Prostate gland (tissue), 2 donors: Measurements from ENCODE around the gene ALG6. TPM values are rescaled to one million over a fixed set of nuclear protein-coding genes. Genes with fewer than 3 reads are reported as not detected.

ENCODE experiments used
- DNase-seq: peaks from one replicate; pipeline ENCODE4 v3.0.0-alpha.2; 2019; ENCODE audit warnings: low spot score
- H3K27ac ChIP-seq, 2 donors: fragments of 200-600 bp; sonication (generic); 2 replicates each; pipeline ENCODE4 v1.5.1; 2017 to 2019
- H3K27me3 ChIP-seq: fragments of 200-600 bp; sonication (generic); replicated peaks from 2 replicates; pipeline ENCODE4 v1.5.1; 2019; ENCODE audit not compliant: insufficient read depth
- H3K36me3 ChIP-seq, 2 donors: fragments of 200-600 bp; sonication (generic); 1 replicate in 1 of 2; 2 replicates in 1 of 2; pipeline versions ENCODE4 v1.5.1 to v1.8.1; 2017 to 2019
- H3K4me1 ChIP-seq: fragments of 200-600 bp; sonication (generic); replicated peaks from 2 replicates; pipeline ENCODE4 v1.5.1; 2019
- H3K4me3 ChIP-seq, 2 donors: fragments of 200-600 bp; sonication (generic); 2 replicates each; pipeline ENCODE4 v1.5.1; 2017 to 2019
- H3K9me3 ChIP-seq: fragments of 200-600 bp; sonication (generic); 2 replicates; pipeline ENCODE4 v1.5.1; 2017
- CTCF ChIP-seq, 4 experiments: fragments of 200-600 bp in 2 of 4; fragments of 450-650 bp in 2 of 4; sonication (generic) in 2 of 4; IDR thresholded peaks; 1 replicate in 3 of 4; 2 replicates in 1 of 4; pipeline ENCODE4 v1.5.1; 2016 to 2019; ENCODE audit warnings: antibody characterized with exemption in 4 of 4, mild to moderate bottlenecking in 2 of 4, moderate library complexity in 2 of 4
- POLR2A ChIP-seq: fragments of 450-650 bp; IDR thresholded peaks from one replicate; pipeline ENCODE4 v1.6.1; 2016; ENCODE audit warnings: antibody characterized with exemption, mild to moderate bottlenecking
- POLR2AphosphoS5 ChIP-seq: sonication (generic); formaldehyde crosslinking; IDR thresholded peaks from one replicate; pipeline ENCODE4 v1.6.1; 2017; ENCODE audit warnings: antibody characterized with exemption
- WGBS: methylation state at CpG from one replicate; pipeline ENCODE4 v1.1.5; 2018; 5-methylcytosine and 5-hydroxymethylcytosine counted together
- intact Hi-C: fragments of 100-400 bp; cut with DNase I; formaldehyde crosslinking; loops from one replicate; pipeline ENCODE4 v1.14.2; 2022
- total RNA-seq, 2 donors: library from RNA; depleted of rRNA; stranded (reverse); fragments of >200 nt; gene quantifications; one replicate each; pipeline ENCODE4 v1.1.0, GENCODE V29; 2016

The ALG6 gene
- total RNA-seq, 2 donors from 2014 or later = 10.2 to 17.6 TPM

- Histone ChIP-seq H3K36me3 (no peaks in the 10 kb centered on the region), H3K4me1 (no peaks in the 10 kb centered on the region), H3K27ac (no peak overlapping the region), H3K9me3 (no peaks in the 10 kb centered on the region), H3K4me3 (no peak overlapping the region), H3K27me3 (peaks cover 43% of the 10 kb centered on the region)
- 84% methylated on average over 9 of the region's 9 CpGs for WGBS
- intact Hi-C loops = no loop called here
- DNase-seq = no peak
- TF ChIP-seq CTCF (IDR thresholded peaks at IDR 0.05) (no peak), POLR2AphosphoS5 (no peak)
These were observed 38.6 kb upstream of the ALG6 start for GRCh38 chr1:63328781-63329180.

- no peak for DNase-seq
- Histone ChIP-seq H3K9me3 (no peaks in the 10 kb centered on the region), H3K4me1 (no peaks in the 10 kb centered on the region), H3K36me3 (no peaks in the 10 kb centered on the region), H3K27ac (no peak overlapping the region), H3K27me3 (peaks cover 34% of the 10 kb centered on the region), H3K4me3 (no peak overlapping the region)
- WGBS = 7% methylated on average over 50 of the region's 50 CpGs
- intact Hi-C loops = no loop called here
- TF ChIP-seq CTCF (IDR thresholded peaks at IDR 0.05) (no peak), POLR2A (no peak), POLR2AphosphoS5 (no peak)
These were observed 37.7 kb upstream of the ALG6 start for GRCh38 chr1:63329621-63330330.

- no peak overlapping the region for H3K27ac ChIP-seq
- intact Hi-C loops = no loop called here
- no peaks in the 10 kb centered on the region for H3K9me3 ChIP-seq
- H3K4me3 ChIP-seq = no peak overlapping the region
- H3K27me3 ChIP-seq = peaks cover 34% of the 10 kb centered on the region
- TF ChIP-seq CTCF (IDR thresholded peaks at IDR 0.05) (no peak), POLR2A (no peak), POLR2AphosphoS5 (no peak)
- H3K4me1 ChIP-seq = no peaks in the 10 kb centered on the region
- no peak for DNase-seq
- WGBS = 4% methylated on average over 28 of the region's 28 CpGs
- no peaks in the 10 kb centered on the region for H3K36me3 ChIP-seq
These were observed 37.0 kb upstream of the ALG6 start for GRCh38 chr1:63330331-63330916.

GRCh38 chr1:63342402-63342801 is 25.0 kb upstream of the ALG6 start:
- intact Hi-C loops = no loop called here
- TF ChIP-seq POLR2AphosphoS5 = no peak
- TF ChIP-seq POLR2A = no peak
- no peak for TF ChIP-seq CTCF (IDR thresholded peaks at IDR 0.05)
- Histone ChIP-seq H3K9me3 (no peaks in the 10 kb centered on the region), H3K4me3 (no peak overlapping the region), H3K27me3 (no peaks in the 10 kb centered on the region), H3K4me1 (no peaks in the 10 kb centered on the region), H3K27ac (no peak overlapping the region), H3K36me3 (no peaks in the 10 kb centered on the region)
- 82% methylated on average over 2 of the region's 2 CpGs for WGBS
- DNase-seq = no peak

GRCh38 chr1:63343922-63344321 is 23.5 kb upstream of the ALG6 start:
- no peak for DNase-seq
- TF ChIP-seq CTCF (IDR thresholded peaks at IDR 0.05) (no peak), POLR2AphosphoS5 (no peak), POLR2A (no peak)
- Histone ChIP-seq H3K4me3 (no peak overlapping the region), H3K27me3 (no peaks in the 10 kb centered on the region), H3K4me1 (no peaks in the 10 kb centered on the region), H3K27ac (no peak overlapping the region), H3K9me3 (no peaks in the 10 kb centered on the region), H3K36me3 (no peaks in the 10 kb centered on the region)
- intact Hi-C loops = no loop called here
- WGBS = 50% methylated on average over 1 of the region's 1 CpG
